ENCODE data around the gene AATK. TPM values are rescaled to one million over a fixed set of nuclear protein-coding genes. Genes with fewer than 3 reads are reported as not detected.

The AATK gene
- under 1 TPM; 0.29 to 0.55 TPM for total RNA-seq
- polyA plus RNA-seq, result not detected

DNA sequence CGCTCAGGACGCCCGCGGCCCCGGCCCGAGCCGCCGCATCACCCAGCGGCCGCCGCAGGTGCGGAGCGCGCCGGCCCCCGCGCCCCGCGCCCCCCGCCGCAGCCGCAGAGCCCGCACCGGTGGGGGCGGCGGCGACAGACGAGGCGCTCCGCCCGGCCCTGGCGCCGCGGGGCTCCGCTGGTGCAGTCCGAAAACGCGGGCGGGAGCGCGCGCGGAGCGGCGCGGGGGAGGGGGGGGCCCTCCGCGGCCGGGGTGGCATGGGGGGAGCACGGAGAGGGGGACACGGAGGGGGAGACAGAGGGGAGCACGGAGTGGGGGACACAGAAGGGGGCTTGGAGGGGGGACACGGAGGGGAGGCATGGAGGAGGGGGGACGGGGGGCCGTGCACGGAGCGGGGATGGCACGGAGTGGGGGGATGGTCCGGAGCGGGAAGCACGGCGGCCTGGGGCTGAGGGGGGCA is at the start of gene AATK:
Gene AATK, minus strand, starts transcription at position 189 of the 460 bp plus-strand sequence. CDS start 229 bp downstream, outside the sequence.
- Mint-ChIP-seq H3K4me1 (peaks cover 0 to 5% (median 1%) of the 10 kb centered on the region in 3 donors), H3K4me3 (peak within 1 kb of the TSS in 4 of 7 donors; percentile 13 to 34 (median 29)), H3K9me3 (no peaks in the 10 kb centered on the region), H3K27ac (no peak within 1 kb of the TSS), H3K27me3 (peaks cover 17 to 26% of the 10 kb centered on the region in 2 donors), H3K36me3 (no peaks in the 10 kb centered on the region)
- H3K4me1 ChIP-seq (ENCODE audit: insufficient read depth, low read length), result no peaks in the 10 kb centered on the region
- H3K9me3 ChIP-seq (ENCODE audit: low read length), result no peaks in the 10 kb centered on the region
- no peak within 1 kb of the TSS for H3K4me3 ChIP-seq (ENCODE audit: low read length)
- H3K36me3 ChIP-seq (ENCODE audit: insufficient read depth, low read length), result no peaks in the 10 kb centered on the region
- no peak within 1 kb of the TSS for H3K27ac ChIP-seq (ENCODE audit: low read depth, low read length)
- DNase-seq, result no peak
- ChIA-PET CTCF (no interaction called here), POLR2A (no interaction called here)
- H3K27me3 ChIP-seq (ENCODE audit: insufficient read depth, low read length, poor library complexity, severe bottlenecking), result peaks cover 9% of the 10 kb centered on the region

GRCh38 chr17:81213978-81214377 is 48.0 kb upstream of the AATK start:
- Mint-ChIP-seq H3K36me3 (peaks cover 0 to 8% (median 0%) of the 10 kb centered on the region in 3 donors), H3K9me3 (no peaks in the 10 kb centered on the region), H3K4me1 (no peaks in the 10 kb centered on the region), H3K27ac (no peak overlapping the region), H3K27me3 (no peaks in the 10 kb centered on the region), H3K4me3 (no peak overlapping the region)
- no peak for DNase-seq
- Histone ChIP-seq H3K36me3 (ENCODE audit: insufficient read depth, low read length) (no peaks in the 10 kb centered on the region), H3K4me3 (ENCODE audit: low read length) (no peak overlapping the region), H3K27ac (ENCODE audit: low read depth, low read length) (no peak overlapping the region), H3K27me3 (ENCODE audit: insufficient read depth, low read length, poor library complexity, severe bottlenecking) (no peaks in the 10 kb centered on the region), H3K9me3 (ENCODE audit: low read length) (no peaks in the 10 kb centered on the region), H3K4me1 (ENCODE audit: insufficient read depth, low read length) (no peaks in the 10 kb centered on the region)
- ChIA-PET POLR2A (no interaction called here), CTCF (no interaction called here)

GRCh38 chr17:81212365-81212764 is 46.3 kb upstream of the AATK start:
- Histone ChIP-seq H3K27me3 (ENCODE audit: insufficient read depth, low read length, poor library complexity, severe bottlenecking) (no peaks in the 10 kb centered on the region), H3K36me3 (ENCODE audit: insufficient read depth, low read length) (no peaks in the 10 kb centered on the region), H3K4me3 (ENCODE audit: low read length) (no peak overlapping the region), H3K4me1 (ENCODE audit: insufficient read depth, low read length) (no peaks in the 10 kb centered on the region), H3K9me3 (ENCODE audit: low read length) (no peaks in the 10 kb centered on the region), H3K27ac (ENCODE audit: low read depth, low read length) (no peak overlapping the region)
- no peaks in the 10 kb centered on the region for H3K9me3 Mint-ChIP-seq
- DNase-seq, result no peak
- H3K27me3 Mint-ChIP-seq, result no peaks in the 10 kb centered on the region
- ChIA-PET CTCF (no interaction called here), POLR2A (no interaction called here)
- H3K27ac Mint-ChIP-seq, result no peak overlapping the region
- H3K4me1 Mint-ChIP-seq, result no peaks in the 10 kb centered on the region
- peaks cover 0 to 8% (median 0%) of the 10 kb centered on the region in 3 donors for H3K36me3 Mint-ChIP-seq
- no peak overlapping the region for H3K4me3 Mint-ChIP-seq

GRCh38 chr17:81210868-81211267 is 44.8 kb upstream of the AATK start:
- Mint-ChIP-seq H3K27me3 (no peaks in the 10 kb centered on the region), H3K27ac (peak overlapping the region in 1 of 8 donors; percentile 79), H3K9me3 (no peaks in the 10 kb centered on the region), H3K4me1 (no peaks in the 10 kb centered on the region), H3K36me3 (peaks cover 0 to 4% (median 0%) of the 10 kb centered on the region in 3 donors), H3K4me3 (no peak overlapping the region)
- Histone ChIP-seq H3K36me3 (ENCODE audit: insufficient read depth, low read length) (no peaks in the 10 kb centered on the region), H3K4me3 (ENCODE audit: low read length) (no peak overlapping the region), H3K27me3 (ENCODE audit: insufficient read depth, low read length, poor library complexity, severe bottlenecking) (no peaks in the 10 kb centered on the region), H3K27ac (ENCODE audit: low read depth, low read length) (no peak overlapping the region), H3K4me1 (ENCODE audit: insufficient read depth, low read length) (no peaks in the 10 kb centered on the region), H3K9me3 (ENCODE audit: low read length) (no peaks in the 10 kb centered on the region)
- CTCF ChIA-PET, result no interaction called here
- DNase-seq, result no peak
- POLR2A ChIA-PET, result interaction anchor here (0.6 kb wide), 1 partner anchor 16 kb away, joined by 5 read pairs; no protein-coding TSS in a partner anchor

GRCh38 chr17:81210466-81210865 is 44.4 kb upstream of the AATK start:
- ChIA-PET CTCF (no interaction called here), POLR2A (interaction anchor here (0.6 kb wide), 1 partner anchor 16 kb away, joined by 5 read pairs; no protein-coding TSS in a partner anchor)

GRCh38 chr17:81209141-81209540 is 43.1 kb upstream of the AATK start:
- POLR2A ChIA-PET, result no interaction called here
- Histone ChIP-seq H3K9me3 (ENCODE audit: low read length) (no peaks in the 10 kb centered on the region), H3K4me3 (ENCODE audit: low read length) (no peak overlapping the region), H3K36me3 (ENCODE audit: insufficient read depth, low read length) (no peaks in the 10 kb centered on the region), H3K4me1 (ENCODE audit: insufficient read depth, low read length) (no peaks in the 10 kb centered on the region), H3K27me3 (ENCODE audit: insufficient read depth, low read length, poor library complexity, severe bottlenecking) (no peaks in the 10 kb centered on the region), H3K27ac (ENCODE audit: low read depth, low read length) (no peak overlapping the region)
- Mint-ChIP-seq H3K27me3 (no peaks in the 10 kb centered on the region), H3K36me3 (peaks cover 0 to 7% (median 0%) of the 10 kb centered on the region in 3 donors), H3K4me1 (no peaks in the 10 kb centered on the region), H3K4me3 (no peak overlapping the region), H3K9me3 (no peaks in the 10 kb centered on the region), H3K27ac (no peak overlapping the region)
- DNase-seq, result no peak
- CTCF ChIA-PET, result no interaction called here

More at GRCh38 chr17:81210466-81210865, 44.4 kb upstream of the AATK start:
- H3K27ac Mint-ChIP-seq, result peak overlapping the region in 1 of 8 donors; percentile 24
- H3K36me3 ChIP-seq (ENCODE audit: insufficient read depth, low read length), result no peaks in the 10 kb centered on the region
- no peaks in the 10 kb centered on the region for H3K4me1 ChIP-seq (ENCODE audit: insufficient read depth, low read length)
- H3K27ac ChIP-seq (ENCODE audit: low read depth, low read length), result no peak overlapping the region
- H3K27me3 Mint-ChIP-seq, result no peaks in the 10 kb centered on the region
- H3K9me3 Mint-ChIP-seq, result no peaks in the 10 kb centered on the region
- DNase-seq, result no peak
- no peaks in the 10 kb centered on the region for H3K9me3 ChIP-seq (ENCODE audit: low read length)
- H3K4me3 ChIP-seq (ENCODE audit: low read length), result no peak overlapping the region
- H3K27me3 ChIP-seq (ENCODE audit: insufficient read depth, low read length, poor library complexity, severe bottlenecking), result no peaks in the 10 kb centered on the region
- no peak overlapping the region for H3K4me3 Mint-ChIP-seq
- H3K4me1 Mint-ChIP-seq, result no peaks in the 10 kb centered on the region
- peaks cover 0 to 4% (median 0%) of the 10 kb centered on the region in 3 donors for H3K36me3 Mint-ChIP-seq

- H3K4me1 ChIP-seq (ENCODE audit: insufficient read depth, low read length), result no peaks in the 10 kb centered on the region
- H3K27ac Mint-ChIP-seq, result no peak overlapping the region
- POLR2A ChIA-PET, result no interaction called here
- H3K4me1 Mint-ChIP-seq, result no peaks in the 10 kb centered on the region
- H3K4me3 Mint-ChIP-seq, result no peak overlapping the region
- no peak overlapping the region for H3K27ac ChIP-seq (ENCODE audit: low read depth, low read length)
- no peaks in the 10 kb centered on the region for H3K9me3 Mint-ChIP-seq
- H3K36me3 Mint-ChIP-seq, result peaks cover 0 to 7% (median 0%) of the 10 kb centered on the region in 3 donors
- H3K27me3 ChIP-seq (ENCODE audit: insufficient read depth, low read length, poor library complexity, severe bottlenecking), result no peaks in the 10 kb centered on the region
- no peak overlapping the region for H3K4me3 ChIP-seq (ENCODE audit: low read length)
- no peaks in the 10 kb centered on the region for H3K27me3 Mint-ChIP-seq
- DNase-seq, result no peak
- no peaks in the 10 kb centered on the region for H3K9me3 ChIP-seq (ENCODE audit: low read length)
- H3K36me3 ChIP-seq (ENCODE audit: insufficient read depth, low read length), result no peaks in the 10 kb centered on the region
- CTCF ChIA-PET, result no interaction called here
Observed at GRCh38 chr17:81208651-81209050, 42.6 kb upstream of the AATK start.

DNA sequence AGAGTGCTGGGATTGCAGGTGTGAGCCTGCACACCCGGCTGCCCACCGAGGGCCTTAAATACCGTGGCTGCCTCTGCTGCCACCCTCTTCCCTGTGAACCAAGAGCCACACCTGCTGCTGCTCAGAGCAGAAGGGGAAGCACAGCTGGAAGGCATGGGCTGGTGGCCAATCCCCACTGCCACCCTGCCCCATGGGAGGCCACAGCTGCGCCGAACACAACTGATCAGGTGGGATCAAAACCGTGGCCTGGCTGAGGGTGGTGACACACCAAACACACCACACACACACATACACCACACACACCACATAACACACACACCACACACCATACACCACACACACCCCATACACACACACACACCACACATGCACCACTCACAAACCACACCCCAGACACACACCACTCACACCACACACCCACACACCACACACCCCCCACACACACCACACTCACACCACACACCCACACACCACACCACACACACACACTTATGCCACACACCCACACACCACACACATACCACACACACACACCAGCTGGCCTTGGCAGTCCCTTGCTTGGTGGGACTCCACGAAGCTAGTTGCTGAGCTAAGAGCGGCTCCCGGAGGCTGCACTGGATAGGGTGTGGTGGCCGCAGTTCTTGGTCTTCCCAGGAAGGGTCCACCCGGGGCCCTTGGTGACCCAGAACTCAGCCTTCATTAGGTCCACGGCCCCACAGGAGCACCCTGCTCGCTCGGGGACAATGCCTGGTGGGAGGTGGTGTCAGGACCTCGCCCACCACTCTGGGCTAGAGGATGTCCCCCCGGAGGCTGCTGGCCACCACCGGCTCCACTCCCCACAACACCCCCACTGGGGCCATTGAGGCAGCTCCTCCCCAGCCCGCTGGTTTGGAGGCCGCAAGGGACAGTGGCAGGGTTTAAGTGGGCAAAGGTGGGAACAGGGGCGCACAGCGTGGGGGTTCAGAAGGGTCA is 41.9 kb upstream of the AATK start:
- Mint-ChIP-seq H3K27me3 (no peaks in the 10 kb centered on the region), H3K27ac (peak overlapping the region in 1 of 8 donors; percentile 4), H3K4me3 (no peak overlapping the region), H3K36me3 (peaks cover 0 to 10% (median 0%) of the 10 kb centered on the region in 3 donors), H3K9me3 (no peaks in the 10 kb centered on the region), H3K4me1 (no peaks in the 10 kb centered on the region)
- no peaks in the 10 kb centered on the region for H3K4me1 ChIP-seq (ENCODE audit: insufficient read depth, low read length)
- no peaks in the 10 kb centered on the region for H3K9me3 ChIP-seq (ENCODE audit: low read length)
- no peak overlapping the region for H3K4me3 ChIP-seq (ENCODE audit: low read length)
- H3K36me3 ChIP-seq (ENCODE audit: insufficient read depth, low read length), result no peaks in the 10 kb centered on the region
- H3K27ac ChIP-seq (ENCODE audit: low read depth, low read length), result no peak overlapping the region
- ChIA-PET POLR2A (no interaction called here), CTCF (no interaction called here)
- DNase-seq, result no peak
- no peaks in the 10 kb centered on the region for H3K27me3 ChIP-seq (ENCODE audit: insufficient read depth, low read length, poor library complexity, severe bottlenecking)

All from CD8-positive, alpha-beta memory T cell (primary cell).